SH-SY5Y (cell line): ENCODE results near the gene SLC7A6OS.

Experiments used
- GATA2 ChIP-seq: IDR thresholded peaks from 2 replicates; pipeline ENCODE4 v1.6.1; 2011; ENCODE audit warnings: mild to moderate bottlenecking, low read depth, low read length
- GATA3 ChIP-seq: IDR thresholded peaks from 2 replicates; pipeline ENCODE4 v1.6.1; 2011; ENCODE audit warnings: low read depth, mild to moderate bottlenecking, low read length, moderate library complexity

DNA sequence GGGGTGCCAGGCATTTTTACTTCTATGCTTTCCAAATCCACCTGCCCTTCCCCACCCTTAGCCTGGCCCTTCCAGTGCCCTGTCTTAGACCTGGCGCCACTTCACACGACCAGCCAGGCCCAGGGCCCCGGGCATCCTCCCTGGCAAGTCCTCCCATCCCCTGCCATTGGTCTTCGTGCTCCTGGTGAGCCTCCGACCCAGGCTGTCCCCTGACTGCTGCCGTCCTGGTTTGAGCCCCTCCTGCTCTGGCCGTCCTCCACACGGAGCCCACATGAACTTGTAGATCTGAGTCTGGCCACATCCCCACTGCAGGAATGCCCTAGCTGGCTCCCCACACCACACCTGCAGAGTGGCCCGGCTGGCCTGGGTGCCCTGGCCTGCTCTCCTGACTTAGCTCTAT, 44.1 kb upstream of the SLC7A6OS start:
- no peak for TF ChIP-seq GATA2
- no peak for TF ChIP-seq GATA3
